ENCODE results near the gene CYSRT1. TPM values are rescaled to one million over a fixed set of nuclear protein-coding genes. Genes with fewer than 3 reads are reported as not detected.
A peak's percentile ranks its signal among the peaks of the same experiment; 100 is the strongest.

Gene CYSRT1
- total RNA-seq, 1 donor from 2014 or later, result not detected

DNA sequence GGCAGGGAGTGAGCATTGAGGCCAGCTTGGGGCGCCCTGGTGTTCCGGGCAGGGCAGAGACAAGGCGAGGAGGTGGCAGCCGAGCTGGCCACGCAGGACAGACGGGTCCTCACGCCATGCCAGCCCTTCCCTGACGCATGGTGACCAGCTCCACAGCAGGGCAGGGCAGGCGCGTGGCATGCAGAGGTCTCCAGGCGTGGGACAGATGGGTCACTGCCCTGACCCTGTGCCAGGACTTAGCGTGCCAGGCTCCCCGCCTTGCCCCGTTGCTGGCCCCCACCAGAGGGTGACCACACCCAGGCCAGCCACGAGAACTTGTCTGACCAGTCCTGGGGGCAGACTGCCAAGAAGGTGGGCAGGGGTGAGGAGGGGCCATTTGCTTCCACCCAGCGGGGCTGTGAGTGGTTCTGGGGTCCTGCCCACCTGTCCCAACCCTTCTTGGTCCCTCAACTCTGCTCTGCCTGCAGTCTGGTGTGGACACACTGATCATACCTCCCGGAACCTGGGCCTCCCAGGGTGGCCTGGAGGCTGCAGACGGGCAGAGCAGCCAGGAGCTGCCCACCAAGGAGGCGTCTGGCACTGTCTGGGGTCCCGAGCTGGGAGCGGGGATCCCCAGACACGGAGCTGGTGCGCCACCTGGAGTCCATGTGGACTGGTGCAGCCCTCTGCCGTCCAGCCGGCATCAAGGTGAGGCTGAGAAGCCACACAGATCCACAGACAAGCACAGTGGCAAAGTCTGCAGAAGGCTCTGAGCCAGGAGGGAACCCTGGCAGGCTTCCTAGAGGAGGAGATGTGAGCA, 2.3 kb downstream of the CYSRT1 start, which contains the start of gene RNF224:
Gene RNF224, plus strand, starts transcription at position 449 of the 799 bp plus-strand sequence. CDS start 834 bp downstream, outside the sequence.
- no peak for DNase-seq

DNA sequence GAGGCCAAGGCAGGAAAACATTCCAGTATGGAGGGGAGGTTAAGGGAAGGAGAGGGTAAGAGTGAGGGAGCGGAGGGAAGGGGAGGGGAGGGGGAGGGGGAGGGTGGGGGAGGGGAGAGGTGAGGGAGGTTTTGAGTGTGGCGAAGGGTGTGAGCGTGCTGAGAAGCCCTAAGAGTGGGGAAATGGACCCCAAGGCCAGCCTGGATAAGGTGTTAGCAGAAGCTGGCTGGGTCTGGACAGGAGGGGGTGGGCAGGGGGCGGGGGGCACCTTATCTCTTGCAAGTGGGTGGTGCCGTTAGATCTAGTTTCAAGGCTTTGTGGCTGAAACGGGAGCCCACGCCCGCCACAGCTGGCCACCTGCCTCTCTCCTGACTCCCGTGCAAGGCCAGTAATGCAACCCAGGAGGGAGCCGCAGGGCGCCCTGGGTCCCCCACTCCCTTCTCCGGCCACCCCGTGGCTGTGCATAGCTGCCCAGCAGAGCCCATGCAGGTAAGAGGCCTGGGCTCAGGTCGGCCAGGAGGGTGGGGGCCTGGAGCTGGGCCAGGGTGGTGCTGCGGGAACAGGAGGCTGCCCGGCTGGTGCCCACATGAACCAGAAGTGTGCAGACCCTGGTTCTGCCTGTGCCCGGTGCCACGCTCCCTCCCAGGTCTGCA, 3.0 kb downstream of the CYSRT1 start:
- DNase-seq, result no peak

DNA sequence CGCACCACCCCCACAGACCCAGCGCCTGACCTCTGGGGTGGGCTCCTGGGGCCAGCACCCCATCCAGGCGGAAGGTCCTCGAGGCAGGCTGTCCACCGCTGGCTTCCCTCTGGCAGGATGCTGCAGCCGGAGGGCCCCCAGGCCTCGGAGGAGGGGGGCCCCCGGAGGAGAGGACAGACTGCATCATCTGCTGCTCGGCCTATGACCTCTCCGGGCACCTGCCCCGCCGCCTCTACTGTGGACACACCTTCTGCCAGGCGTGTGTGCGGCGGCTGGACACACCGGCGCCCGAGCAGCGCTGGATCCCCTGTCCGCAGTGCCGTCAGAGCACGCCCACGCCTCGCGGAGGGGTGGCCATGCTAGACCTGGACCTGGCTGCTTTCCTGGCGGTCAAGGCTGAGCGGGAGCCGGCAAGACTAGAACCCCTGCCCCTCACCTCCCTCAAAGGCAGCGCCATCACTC, 3.6 kb downstream of the CYSRT1 start:
- DNase-seq, result no peak

DNA sequence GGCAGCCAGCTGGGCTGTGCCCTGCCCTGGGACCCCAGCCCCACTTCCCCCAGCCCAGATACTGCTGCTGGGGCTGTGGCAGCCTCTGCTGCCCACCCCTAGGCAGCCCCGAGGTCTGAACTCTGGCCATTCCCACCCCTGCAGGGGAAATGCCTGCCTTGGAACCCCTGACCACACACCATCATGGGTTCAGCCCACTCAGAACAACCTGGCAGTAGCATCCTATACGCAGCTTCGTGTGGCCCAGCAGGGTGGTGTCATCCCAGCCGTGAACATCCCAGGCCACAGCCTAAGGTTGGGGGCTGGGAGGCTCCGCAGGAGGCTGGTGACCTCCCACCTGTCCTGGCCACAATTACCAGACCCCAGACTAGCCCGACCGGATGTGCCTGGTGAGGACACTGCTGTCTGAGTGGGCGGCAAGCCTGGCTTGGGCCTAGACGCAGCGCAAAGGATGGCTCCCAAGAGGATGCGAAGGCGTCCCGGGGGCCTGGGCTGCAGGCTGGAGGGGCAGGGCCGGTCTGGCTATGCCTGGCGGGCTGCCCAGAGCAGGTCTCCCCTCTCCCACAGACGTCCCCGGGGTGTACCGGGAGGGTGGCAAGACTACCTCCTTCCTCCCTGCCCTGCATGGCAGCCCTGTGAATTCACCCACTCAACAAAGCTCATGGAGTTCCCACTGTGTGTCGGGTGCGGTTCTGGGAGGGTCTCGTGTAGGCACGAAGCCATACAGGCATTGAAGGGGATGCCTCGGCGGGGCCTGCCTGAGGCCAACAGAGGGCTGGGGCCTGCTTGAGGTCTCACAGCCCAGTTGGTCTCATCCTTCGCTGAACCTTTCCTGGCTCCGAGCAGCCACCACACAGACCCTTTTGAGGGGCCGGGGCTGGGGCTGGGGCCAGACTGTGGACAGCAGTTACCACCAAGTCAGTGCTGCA, 4.3 kb downstream of the CYSRT1 start:
- no peak for DNase-seq

DNA sequence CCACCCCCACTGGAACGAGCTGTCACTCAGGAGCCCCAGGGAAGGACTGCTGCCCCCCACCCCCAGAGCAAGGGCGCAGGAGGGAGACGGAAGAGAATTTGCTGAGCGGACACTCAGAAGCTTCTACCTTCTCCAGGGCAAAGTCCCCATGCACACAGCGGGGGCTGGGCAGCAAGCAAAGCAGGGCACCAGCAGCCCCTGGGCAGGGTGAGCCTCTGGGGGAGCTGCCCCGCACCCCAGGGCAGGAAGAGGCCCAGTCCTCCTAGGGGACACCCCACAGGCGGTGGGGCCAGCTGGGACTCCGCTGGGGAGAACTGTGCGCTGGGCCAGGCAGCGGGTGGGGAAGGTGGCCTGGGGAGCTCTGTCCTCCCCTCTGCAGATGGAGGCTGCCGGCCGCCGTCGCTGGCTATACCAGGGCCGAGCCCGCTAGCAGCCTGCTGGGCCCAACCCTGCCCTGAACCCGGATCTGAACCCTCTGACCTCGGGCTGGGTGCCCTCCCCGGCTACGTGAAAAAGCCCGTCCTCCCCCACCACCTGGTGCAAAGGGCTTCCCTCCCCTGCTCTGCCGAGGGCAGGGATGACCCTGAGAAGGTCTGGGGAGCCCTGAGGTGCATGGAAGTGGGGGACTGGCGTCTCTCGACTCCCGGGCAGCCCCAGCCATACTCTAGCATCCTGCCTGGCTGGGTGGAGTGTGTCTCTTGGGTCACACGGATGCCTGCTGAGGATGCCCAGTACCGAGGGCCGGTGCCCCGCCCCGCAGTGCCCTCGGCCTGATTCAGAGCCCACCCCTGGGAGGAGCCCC, 5.1 kb downstream of the CYSRT1 start:
- DNase-seq, result no peak

DNA sequence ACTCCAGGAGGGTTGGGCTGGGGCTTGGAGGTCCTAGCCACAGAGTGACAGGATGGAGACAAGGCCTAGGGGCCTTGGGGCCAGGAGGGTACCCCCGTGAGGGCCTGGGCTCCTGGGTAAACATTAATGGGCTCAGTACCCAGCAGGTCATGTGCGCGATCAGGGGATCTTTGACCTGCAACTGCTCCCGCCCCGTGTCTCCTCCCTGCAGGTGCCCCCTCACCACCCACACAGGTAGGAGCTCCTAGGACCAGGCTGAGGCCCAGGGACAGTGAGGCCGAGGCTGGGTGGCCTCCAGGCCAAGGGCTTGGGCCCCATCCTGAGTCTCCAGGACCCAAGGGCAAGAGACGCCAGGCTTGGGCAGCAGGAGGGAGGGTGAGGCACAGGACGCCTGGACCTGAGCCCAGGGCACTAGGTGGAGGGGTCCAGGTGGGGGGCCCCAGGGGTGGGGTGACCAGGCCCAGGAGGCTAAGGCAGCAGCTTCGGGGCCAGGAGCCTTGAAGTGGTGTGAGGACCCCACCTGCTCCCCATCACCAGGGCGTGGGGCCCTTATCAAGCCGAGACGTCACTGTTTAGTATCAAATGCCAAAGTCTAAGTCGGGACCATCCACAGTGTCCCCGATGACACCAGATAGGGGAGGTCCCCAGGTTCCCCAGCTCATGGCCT, 5.9 kb downstream of the CYSRT1 start, which contains the start of gene SLC34A3:
Gene SLC34A3, plus strand, starts transcription at position 197 of the 667 bp plus-strand sequence. CDS start 802 bp downstream, outside the sequence.
- DNase-seq, result no peak

DNA sequence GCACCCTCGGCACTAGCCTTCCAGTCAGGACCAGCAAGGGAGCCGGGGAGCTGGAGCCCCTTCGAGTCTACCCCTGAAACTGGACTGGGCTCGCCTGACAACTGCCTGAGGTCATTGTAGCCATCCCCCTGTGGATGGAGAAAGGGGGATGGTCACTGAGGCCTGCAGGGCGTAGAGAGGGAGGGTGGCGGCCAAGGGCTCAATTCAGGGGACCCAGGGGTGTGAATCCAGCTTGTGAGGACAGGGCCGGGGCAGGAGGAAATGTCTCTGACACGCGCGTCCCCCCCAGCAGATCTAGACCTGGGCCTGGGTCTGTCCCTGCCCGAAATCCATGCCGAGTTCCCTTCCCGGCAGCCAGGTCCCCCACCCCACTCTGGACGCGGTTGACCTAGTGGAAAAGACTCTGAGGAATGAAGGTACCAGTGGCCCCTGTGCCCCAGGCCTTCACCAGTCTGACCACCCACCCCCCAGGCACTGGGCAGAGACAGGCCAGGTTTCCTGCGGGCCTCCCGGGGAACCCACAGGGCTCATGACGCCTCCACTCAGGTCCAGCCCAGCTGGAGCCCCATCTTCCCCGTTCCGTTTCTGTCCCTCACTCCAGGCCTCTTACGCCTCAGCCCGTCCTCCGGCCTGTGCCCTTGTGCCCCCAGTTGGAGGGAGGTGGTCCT, 6.5 kb downstream of the CYSRT1 start:
- no peak for DNase-seq

DNA sequence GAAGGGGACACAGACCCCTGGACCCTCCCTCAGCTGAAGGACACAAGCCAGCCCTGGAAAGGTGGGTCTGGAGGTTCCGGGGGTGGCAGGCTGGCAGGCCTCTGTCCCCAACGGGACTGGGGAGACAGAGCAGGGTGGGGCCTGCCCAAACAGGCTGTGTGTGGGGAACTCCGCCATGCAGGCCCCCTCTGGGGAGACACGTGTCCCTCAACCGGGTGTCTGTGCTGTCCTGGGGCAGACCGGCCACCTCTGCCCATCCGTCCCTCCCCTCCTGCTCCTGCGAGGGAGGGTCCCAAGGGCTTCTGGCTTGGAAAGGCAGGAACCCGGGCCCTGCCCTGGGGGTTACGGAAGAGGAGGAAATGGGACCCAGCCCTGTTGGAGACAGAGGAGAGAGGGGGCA, 7.1 kb downstream of the CYSRT1 start:
- no peak for DNase-seq

DNA sequence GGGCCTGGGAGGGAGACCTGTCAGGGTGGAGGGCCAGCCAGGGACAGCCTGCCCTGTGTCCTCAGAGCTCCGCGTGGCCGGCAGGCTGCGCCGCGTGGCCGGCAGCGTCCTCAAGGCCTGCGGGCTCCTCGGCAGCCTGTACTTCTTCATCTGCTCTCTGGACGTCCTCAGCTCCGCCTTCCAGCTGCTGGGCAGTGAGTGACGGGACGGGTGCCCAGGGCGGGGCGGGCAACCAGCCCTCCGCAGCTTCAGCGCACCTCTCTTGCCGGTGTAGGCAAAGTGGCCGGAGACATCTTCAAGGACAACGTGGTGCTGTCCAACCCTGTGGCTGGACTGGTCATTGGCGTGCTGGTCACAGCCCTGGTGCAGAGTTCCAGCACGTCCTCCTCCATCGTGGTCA, 7.5 kb downstream of the CYSRT1 start:
- no peak for DNase-seq

DNA sequence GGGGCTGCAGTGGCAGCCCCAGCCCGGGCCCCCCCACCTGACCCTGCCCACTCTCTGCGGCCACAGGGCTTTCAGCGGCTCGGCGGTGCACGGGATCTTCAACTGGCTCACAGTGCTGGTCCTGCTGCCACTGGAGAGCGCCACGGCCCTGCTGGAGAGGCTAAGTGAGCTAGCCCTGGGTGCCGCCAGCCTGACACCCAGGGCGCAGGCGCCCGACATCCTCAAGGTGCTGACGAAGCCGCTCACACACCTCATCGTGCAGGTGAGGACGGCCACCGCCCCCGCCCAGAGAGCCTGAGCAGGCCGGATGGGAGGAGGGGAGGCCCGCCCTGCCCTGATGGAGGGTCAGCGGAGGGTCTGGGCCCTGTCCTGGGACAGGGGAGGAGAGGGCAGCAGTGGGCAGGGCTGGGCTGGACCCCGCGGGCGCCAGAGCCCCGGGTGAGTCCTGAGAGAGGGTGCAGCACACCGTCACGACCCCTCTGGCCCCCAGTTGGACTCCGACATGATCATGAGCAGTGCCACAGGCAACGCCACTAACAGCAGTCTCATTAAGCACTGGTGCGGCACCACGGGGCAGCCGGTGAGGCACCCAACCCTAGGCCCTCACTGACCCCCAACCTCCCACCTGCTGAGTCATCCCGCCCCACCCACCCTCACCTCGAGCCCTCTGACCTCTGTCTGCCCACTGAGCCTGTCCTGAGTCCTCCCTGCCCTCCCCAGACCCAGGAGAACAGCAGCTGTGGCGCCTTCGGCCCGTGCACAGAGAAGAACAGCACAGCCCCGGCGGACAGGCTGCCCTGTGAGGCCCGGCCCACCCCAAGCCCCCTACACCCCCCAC, 8.4 kb downstream of the CYSRT1 start:
- DNase-seq, result no peak

DNA sequence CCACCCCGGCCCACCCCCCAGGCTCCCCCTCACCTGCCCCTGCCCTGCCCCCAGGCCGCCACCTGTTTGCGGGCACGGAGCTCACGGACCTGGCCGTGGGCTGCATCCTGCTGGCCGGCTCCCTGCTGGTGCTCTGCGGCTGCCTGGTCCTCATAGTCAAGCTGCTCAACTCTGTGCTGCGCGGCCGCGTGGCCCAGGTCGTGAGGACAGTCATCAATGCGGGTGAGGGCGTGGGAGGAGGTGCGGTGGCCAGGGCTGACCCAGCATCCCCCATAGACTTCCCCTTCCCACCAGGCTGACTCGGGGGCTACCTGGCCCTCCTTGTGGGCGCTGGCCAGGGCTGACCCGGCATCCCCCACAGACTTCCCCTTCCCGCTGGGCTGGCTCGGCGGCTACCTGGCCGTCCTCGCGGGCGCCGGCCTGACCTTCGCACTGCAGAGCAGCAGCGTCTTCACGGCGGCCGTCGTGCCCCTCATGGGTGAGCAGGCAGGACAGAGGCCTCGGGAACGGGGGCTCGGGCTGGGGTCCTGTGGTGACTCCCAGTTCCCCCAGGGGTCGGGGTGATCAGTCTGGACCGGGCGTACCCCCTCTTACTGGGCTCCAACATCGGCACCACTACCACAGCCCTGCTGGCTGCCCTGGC, 9.2 kb downstream of the CYSRT1 start:
- no peak for DNase-seq

DNA sequence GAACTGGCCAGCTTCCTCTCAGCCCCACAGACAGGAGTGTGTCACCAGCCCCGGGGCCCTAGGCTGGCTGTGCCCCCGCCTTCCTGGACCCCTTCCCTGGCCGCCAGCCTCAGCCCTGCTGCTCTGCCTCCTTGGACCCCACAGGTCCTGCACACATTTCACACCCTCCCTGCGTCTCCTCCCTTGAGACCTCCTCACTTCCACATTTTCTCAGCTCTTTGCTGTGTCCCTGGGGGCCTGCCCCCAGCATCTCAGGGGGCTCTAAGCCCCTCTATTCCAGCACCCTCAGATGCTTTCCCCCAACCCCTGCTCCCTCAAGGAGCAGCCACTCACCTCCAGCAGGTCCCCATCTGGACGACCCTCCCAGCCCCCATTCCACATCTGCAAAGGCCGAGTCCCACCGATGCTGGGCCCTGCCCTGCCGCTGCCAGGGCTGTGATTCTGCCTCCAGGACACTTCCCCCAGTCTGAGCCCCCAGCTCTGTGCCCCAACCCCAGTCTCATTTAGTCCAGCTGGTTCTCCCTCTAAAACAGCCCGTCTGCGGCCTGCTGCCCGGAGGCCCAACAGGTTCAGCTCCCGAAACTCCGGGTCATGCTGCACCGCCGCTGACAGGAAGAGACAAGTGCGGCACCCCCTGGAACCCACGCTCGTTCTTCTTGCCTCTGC, 9.9 kb downstream of the CYSRT1 start:
- DNase-seq, result no peak

DNA sequence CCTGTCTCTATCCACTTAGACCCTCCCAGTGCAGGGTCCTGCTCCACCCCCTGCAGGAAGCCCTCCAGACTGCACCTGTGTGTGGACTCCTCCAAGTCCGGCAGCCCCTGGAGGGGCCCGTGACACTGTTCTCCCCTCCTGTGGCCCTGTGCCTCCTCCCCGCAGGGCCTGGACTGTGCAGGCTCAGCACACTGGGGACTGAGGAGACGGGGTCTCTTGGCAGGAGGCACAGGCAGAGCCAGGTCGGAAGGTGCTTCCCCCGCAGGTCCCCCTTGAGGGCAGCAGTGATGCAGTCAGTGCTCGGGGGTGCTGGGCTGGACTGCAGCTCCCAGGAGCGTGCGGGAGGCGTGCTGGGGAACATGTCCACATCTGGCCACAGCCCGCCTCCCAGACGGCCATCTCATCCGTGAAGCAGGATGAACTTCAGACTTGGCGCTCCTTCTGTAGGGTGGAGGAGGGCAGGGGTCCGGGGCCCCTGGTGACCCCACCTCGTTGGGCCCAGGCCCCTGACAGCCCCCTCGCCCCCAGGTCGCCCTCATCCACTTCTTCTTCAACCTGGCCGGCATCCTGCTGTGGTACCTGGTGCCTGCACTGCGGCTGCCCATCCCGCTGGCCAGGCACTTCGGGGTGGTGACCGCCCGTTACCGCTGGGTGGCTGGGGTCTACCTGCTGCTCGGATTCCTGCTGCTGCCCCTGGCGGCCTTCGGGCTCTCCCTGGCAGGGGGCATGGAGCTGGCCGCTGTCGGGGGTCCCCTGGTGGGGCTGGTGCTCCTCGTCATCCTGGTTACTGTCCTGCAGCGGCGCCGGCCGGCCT, 10.7 kb downstream of the CYSRT1 start:
- no peak for DNase-seq

DNA sequence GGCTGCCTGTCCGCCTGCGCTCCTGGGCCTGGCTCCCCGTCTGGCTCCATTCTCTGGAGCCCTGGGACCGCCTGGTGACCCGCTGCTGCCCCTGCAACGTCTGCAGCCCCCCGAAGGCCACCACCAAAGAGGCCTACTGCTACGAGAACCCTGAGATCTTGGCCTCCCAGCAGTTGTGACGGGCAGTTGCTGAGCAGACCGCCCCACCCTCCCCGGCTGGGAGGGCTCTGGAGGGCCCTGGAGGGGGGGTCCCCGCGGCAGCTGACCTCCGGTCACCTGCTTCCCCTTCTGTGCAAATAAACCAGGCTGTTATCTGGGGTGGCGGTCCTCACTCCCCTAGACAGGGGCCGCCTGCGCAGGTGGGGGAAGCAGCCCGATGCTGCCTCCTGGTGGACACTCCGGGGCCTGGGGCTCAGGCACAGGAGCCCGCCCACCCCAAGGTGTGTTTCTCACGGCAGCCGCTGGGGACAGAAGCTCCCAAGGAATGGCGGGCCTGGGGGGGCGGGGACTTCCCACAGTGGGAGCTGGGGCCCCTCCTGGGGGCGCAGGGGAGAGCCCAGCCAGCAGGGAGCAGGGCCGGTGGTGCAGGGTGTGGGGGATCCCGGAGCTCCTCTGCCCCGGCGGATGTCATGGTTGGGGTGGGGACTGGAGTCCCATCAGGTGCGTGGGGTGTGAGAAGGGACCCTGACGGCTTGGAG, 11.4 kb downstream of the CYSRT1 start:
- DNase-seq, result peak; percentile 69

DNA sequence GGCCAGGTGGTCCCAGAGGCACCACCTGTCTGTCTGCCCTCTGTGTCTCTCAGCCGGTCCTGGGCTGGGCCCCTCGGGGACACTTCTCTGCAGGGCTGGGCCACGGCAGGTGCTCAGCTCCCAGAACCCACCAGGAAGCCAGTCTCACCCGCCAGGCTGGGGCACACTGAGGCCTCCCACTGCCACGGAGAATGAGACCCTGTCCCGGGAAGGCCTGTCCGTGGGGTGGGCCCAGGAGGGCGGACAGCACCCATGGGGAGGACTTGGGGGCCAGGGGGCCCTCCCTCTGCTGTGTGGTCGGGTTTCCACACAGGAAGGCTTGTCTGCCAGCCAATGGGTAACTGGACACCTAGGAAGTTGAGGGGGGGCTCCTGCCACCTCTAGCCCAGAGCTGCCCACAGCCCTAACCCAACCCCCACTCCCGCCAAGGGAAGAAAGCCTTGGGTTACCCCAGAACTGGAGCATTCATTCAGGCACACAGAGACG, 12.0 kb downstream of the CYSRT1 start:
- DNase-seq, result no peak
